ENCODE data around the gene LHX4. TPM values are rescaled to one million over a fixed set of nuclear protein-coding genes. Genes with fewer than 3 reads are reported as not detected.
"Not testable (repeated sequence)": the region's sequence is repeated elsewhere in the genome, so short reads cannot be mapped to it uniquely, and the experiment has no call there.

The LHX4 gene
- total RNA-seq, 8 experiments from 2014 or later = 1.6 to 28.8 (median 6.8) TPM

DNA sequence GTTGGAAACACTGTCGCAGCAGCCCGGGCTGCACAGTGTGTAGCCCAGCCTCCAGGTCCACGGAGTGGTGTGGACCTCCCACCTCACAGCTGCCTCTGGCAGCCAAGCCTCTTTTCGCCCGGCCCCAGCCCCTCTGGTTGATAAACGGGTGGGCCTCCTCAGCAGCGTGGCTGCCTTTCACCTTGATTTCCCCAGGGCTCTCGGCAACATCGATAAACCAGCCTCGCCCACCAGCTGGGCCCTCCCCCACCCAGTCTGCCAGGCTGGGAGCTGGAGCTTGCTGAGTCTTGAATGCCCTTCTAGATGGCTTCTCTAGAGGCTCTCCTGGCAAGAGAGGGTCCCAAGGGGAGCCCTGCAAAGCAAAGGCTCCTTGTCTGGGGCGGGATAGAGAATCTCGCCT, 31.0 kb upstream of the LHX4 start:
- in situ Hi-C loops (cut with MboI; ENCODE audit: low pct_unique_long_range_greater_than_20kb in 2 of 9, low sequenced_read_pairs in 9 of 9, unreplicated experiment in 9 of 9) = no loop called here

DNA sequence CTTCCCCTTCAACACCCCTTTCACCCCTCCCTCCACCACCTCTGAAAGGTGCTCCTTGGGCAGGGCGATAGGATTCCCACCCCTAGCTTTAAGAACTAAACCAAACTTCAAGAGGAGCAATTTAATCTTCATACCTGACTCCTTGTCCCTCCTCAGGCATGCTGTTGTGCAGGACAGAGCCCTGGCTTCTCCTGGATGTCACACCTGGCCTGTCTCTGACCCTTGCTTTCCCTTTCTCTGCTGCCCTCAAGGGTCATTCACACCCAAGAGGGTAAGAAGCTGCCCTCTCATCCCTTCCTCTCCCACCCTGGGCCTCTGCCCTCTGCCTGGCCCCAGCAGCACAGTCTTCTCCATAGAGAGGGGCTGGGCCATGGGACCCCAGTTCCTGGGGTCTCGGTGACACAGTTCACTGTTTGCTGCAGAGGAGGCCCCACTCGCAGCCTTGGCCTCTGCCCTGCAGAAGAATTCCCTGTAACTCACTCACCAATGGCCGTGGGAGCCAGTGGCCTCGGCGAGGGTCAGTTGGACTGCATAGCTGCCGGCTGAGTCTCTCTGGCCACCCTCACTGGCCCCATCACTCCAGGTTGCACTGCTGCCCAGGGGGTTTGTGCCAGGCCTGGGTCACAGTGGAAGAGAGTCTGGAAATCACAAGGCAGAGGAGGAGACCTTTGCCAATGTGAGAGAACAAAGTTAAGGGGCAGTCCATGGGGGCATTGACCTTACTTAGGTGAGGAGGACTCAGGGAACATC, 28.4 kb upstream of the LHX4 start:
- WGBS, 10 experiments = 76 to 100% (median 96%) methylated on average over 1 to 7 of the region's 7 CpGs; no CpG with 5 or more reads in 5 of the 10 experiments
- peak in 1 of 8 experiments; percentile 13 for ATAC-seq (replicated peaks in 6 of 8)

More for the DNA sequence above, 31.0 kb upstream of the LHX4 start:
- Histone ChIP-seq H3K4me3 (no peak overlapping the region), H3K4me1 (replicated peaks in 1 of 2) (peaks cover 0 to 2% of the 10 kb centered on the region in 2 donors), H3K27ac (no peak overlapping the region)
- 79 to 100% (median 92%) methylated on average over 2 to 6 of the region's 12 CpGs; no CpG with 5 or more reads in 6 of the 10 experiments for WGBS, 10 experiments
- peak in 1 of 8 experiments; percentile 14 for ATAC-seq (replicated peaks in 6 of 8)

DNA sequence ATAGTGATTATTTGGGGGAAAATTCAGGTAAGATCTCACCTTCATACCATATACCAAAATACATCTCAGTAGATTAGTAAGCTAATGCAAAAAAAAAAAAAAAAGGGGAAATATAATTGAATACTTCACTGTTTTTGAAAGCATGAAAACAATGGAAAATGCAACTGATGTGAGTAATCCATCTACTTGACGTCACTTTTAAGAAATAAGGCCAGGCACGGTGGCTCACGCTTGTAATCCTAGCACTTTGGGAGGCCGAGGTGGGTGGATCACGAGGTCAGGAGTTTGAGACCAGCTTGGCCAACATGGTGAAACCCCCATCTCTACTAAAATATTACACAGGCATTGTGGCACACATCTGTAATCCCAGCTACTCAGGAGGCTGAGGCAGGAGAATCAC, 27.5 kb upstream of the LHX4 start:
- not testable (repeated sequence) for H3K27ac ChIP-seq; ATAC-seq (replicated peaks in 6 of 8)

More for the DNA sequence above, 28.4 kb upstream of the LHX4 start:
- in situ Hi-C loops (cut with MboI; ENCODE audit: low pct_unique_long_range_greater_than_20kb in 2 of 9, low sequenced_read_pairs in 9 of 9, unreplicated experiment in 9 of 9) = no loop called here
- Histone ChIP-seq H3K4me3 (no peak overlapping the region), H3K4me1 (replicated peaks in 1 of 2) (peaks cover 0 to 2% of the 10 kb centered on the region in 2 donors), H3K27ac (no peak overlapping the region)

DNA sequence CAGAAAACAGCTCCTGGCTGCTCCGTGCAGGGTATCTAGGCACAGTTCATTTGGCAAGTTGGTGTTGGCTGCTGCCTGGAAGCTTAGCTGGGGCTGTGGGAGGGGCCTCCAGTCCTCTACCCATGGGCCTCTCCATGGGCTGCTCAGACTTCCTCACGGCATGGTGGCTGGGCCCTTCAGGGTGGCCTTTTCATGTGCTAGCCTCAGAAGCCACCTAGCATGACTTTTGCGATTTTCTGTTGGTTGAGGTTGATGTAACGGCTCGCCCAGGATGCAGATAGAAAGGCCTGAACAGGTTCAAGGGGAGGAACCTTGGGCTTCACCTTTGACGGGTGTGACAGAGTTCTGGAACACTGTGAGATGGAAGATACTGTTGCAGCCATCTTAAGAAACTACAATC, 25.8 kb upstream of the LHX4 start:
- 11 to 100% (median 89%) methylated on average over 1 to 6 of the region's 6 CpGs for WGBS, 10 experiments
- H3K27ac ChIP-seq = no peak overlapping the region
- in situ Hi-C loops (cut with MboI; ENCODE audit: low pct_unique_long_range_greater_than_20kb in 2 of 9, low sequenced_read_pairs in 9 of 9, unreplicated experiment in 9 of 9) = no loop called here
- no peaks in the 10 kb centered on the region for H3K4me1 ChIP-seq (replicated peaks in 1 of 2)
- no peak overlapping the region for H3K4me3 ChIP-seq
- no peak for ATAC-seq (replicated peaks in 6 of 8)

More for the DNA sequence above, 27.5 kb upstream of the LHX4 start:
- WGBS, 10 experiments = 38 to 90% (median 82%) methylated on average over 1 to 5 of the region's 5 CpGs; no CpG with 5 or more reads in 2 of the 10 experiments
- H3K4me1 ChIP-seq (replicated peaks in 1 of 2); H3K4me3 ChIP-seq; in situ Hi-C loops (cut with MboI; ENCODE audit: low pct_unique_long_range_greater_than_20kb in 2 of 9, low sequenced_read_pairs in 9 of 9, unreplicated experiment in 9 of 9): not testable (repeated sequence)

DNA sequence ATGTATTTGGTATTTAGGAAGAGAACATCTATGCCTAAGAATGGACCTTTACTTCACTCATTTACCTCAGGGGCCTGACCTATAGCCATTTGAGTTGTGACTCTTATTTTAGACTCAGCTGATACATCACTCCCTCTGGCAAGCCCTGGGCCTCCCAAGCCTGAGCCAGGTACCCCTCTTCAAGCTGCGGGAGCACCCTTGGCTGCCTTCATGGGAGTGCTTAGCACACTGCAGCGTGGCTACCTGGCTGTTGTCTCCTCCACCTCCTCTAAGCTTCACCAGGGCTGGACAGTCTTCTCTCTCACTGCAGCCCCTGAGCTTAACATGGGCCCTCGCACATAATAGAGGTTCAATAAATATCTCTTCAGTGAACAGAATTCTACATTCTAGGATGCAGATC, 23.5 kb upstream of the LHX4 start:
- Histone ChIP-seq H3K4me3 (no peak overlapping the region), H3K4me1 (replicated peaks in 1 of 2) (peaks cover 0 to 6% of the 10 kb centered on the region in 2 donors), H3K27ac (no peak overlapping the region)
- in situ Hi-C loops (cut with MboI; ENCODE audit: low pct_unique_long_range_greater_than_20kb in 2 of 9, low sequenced_read_pairs in 9 of 9, unreplicated experiment in 9 of 9) = no loop called here
- ATAC-seq (replicated peaks in 6 of 8) = no peak
- 20 to 100% (median 76%) methylated on average over 1 to 3 of the region's 3 CpGs; no CpG with 5 or more reads in 2 of the 10 experiments for WGBS, 10 experiments

DNA sequence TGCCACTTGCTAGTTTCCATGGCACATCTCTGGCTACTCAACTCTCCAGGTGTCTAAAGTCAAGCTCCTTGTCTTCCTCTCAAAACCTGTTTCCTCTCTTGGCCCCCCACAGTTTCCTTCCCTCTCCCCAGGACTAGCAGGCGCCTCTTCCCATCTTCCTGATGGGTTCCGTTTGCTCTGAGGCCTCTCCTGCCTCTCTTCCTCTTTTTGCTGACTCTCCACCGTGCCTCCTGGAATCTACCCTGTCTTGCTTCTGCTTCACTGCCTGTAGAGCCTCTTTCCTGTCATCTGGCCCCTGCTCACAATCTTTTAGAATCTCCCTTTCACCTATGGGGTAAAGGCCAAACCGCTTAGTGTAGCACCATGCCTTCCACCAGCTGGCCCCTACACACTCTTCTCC, 21.8 kb upstream of the LHX4 start:
- Histone ChIP-seq H3K4me3 (no peak overlapping the region), H3K27ac (no peak overlapping the region), H3K4me1 (replicated peaks in 1 of 2) (peaks cover 0 to 6% of the 10 kb centered on the region in 2 donors)
- in situ Hi-C loops (cut with MboI; ENCODE audit: low pct_unique_long_range_greater_than_20kb in 2 of 9, low sequenced_read_pairs in 9 of 9, unreplicated experiment in 9 of 9) = no loop called here
- 40 to 95% (median 83%) methylated on average over 1 to 4 of the region's 4 CpGs; no CpG with 5 or more reads in 1 of the 10 experiments for WGBS, 10 experiments
- no peak for ATAC-seq (replicated peaks in 6 of 8)

DNA sequence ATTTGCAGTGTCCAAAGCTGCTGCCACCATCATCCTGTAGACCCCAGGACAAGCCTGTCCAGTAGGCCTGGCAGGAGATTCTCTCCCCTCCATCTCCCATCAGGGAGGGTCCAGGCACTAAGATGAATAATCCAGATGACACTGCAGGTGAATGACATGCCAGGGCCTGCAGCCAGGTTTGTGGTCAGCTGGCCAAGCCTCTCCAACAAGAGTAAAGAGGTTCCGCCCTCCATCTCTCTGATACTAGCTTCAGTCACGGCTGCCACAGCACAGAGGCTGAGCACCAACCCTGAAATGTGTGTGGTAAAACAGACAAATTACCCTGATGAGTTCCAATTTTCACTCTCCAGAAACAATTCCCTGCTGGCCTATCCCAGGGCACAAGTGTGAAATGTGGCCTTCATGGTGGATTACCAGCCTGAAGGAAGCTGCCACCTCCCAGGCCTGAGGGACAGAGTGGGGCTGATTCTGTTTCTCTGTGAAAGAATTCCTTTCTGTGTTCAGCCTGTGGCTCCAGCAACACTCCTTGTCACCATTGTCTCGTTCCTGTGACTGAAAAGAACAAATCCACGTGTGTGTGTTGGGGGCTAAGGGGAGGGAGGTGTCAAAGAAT, 19.9 kb upstream of the LHX4 start:
- ATAC-seq (replicated peaks in 6 of 8) = peak in 5 of 8 experiments; percentile 42 to 98 (median 83)
- no peak overlapping the region for H3K27ac ChIP-seq
- H3K4me3 ChIP-seq = no peak overlapping the region
- in situ Hi-C loops (cut with MboI; ENCODE audit: low pct_unique_long_range_greater_than_20kb in 2 of 9, low sequenced_read_pairs in 9 of 9, unreplicated experiment in 9 of 9) = no loop called here
- peaks cover 0 to 6% of the 10 kb centered on the region in 2 donors for H3K4me1 ChIP-seq (replicated peaks in 1 of 2)
- 15 to 60% (median 38%) methylated on average over 1 to 4 of the region's 4 CpGs; no CpG with 5 or more reads in 4 of the 10 experiments for WGBS, 10 experiments

DNA sequence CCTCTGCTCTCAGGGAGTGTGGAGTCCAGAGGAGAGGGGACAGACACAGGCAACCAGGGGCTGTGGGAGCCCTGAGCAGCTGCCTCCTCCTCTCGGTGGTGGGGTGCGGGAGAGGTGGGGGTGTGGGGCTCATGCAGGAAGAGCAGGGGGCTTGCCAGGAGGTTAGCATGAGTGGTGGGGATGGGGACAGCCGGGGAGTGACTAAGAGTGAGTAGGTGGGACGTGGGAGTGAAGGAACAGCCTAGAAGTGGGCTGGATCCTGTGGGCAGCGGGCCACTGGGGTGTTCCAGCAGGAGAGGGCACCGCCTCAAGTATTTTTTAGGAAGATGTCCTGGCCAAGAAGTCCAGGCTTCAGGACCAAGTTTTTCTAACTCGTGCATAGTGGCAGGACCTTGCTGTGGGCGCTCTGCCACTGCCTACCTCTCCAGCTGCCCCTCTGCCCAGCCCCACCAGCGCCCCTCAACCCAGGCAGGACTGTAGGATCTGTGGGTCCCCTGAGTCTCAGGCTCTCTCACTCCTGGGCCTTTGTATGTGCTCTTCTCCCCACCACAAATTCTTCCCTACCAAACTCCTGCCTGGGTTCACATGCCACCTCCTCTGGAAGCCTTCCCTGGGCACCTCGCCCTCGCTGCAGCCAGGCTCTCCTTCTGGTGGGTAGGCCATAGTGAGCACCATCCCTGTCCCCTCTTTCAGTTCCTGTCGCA, 18.8 kb upstream of the LHX4 start:
- H3K4me3 ChIP-seq = no peak overlapping the region
- H3K27ac ChIP-seq = no peak overlapping the region
- ATAC-seq (replicated peaks in 6 of 8) = no peak
- 33 to 100% (median 91%) methylated on average over 1 to 8 of the region's 12 CpGs; no CpG with 5 or more reads in 5 of the 10 experiments for WGBS, 10 experiments
- peaks cover 0 to 6% of the 10 kb centered on the region in 2 donors for H3K4me1 ChIP-seq (replicated peaks in 1 of 2)
- in situ Hi-C loops (cut with MboI; ENCODE audit: low pct_unique_long_range_greater_than_20kb in 2 of 9, low sequenced_read_pairs in 9 of 9, unreplicated experiment in 9 of 9) = no loop called here

DNA sequence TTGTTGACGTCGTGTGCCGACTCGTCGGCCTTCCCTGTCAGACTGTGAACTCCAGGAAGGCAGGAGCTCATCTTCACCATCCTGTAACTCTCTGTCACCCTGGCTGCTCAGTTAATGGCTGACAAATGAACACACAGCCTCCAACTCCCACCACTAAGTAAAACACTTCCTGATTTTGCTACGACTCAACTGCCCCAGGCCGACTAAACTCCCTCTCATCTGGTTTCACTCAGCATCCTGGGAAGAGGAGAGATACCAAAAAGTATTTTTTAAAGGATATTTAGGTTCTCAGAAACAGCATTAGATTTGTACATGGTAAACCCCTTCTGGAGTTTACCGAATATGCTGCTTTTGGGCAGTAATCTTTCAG, 18.2 kb upstream of the LHX4 start:
- Histone ChIP-seq H3K27ac (no peak overlapping the region), H3K4me3 (no peak overlapping the region), H3K4me1 (replicated peaks in 1 of 2) (peaks cover 0 to 6% of the 10 kb centered on the region in 2 donors)
- no peak for ATAC-seq (replicated peaks in 6 of 8)
- 39 to 91% (median 66%) methylated on average over 2 to 8 of the region's 8 CpGs; no CpG with 5 or more reads in 2 of the 10 experiments for WGBS, 10 experiments
- in situ Hi-C loops (cut with MboI; ENCODE audit: low pct_unique_long_range_greater_than_20kb in 2 of 9, low sequenced_read_pairs in 9 of 9, unreplicated experiment in 9 of 9) = no loop called here

DNA sequence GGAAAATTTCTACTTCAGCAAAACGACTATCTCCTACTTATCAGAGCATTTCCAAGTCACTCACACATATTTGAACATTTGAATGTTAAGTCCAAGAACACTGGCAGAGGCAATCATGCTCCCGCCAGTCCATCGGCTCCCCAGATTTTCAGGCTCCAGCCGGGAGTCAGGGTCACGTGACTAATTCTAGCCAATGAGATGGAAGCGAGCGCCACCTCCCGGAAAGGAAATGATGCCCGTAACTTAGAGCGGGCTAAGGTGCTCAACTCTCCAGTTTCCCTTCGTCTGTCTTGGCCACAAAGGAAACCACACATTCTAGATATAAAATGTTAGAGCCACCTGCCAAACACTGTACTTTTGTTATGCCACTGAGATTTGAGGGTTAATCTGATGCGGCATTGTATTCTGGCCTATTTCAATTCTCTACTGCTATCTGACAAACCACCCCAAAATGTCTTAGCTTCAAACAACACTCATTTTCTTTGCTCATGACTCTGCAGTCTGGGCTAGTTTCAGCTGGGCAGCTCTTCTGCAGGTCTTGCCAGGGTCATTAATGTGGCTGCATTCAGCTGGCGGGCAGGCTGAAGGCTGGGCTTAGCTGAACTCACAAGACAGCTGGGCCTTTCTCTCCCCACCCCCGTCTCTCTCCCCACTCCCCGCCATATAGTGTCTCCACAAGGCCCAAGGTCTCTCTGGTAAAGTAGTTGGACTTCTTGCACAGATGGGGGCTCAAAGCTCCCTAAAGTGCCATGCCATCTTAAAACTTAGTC, 16.5 kb upstream of the LHX4 start:
- Histone ChIP-seq H3K4me3 (no peak overlapping the region), H3K27ac (no peak overlapping the region), H3K4me1 (replicated peaks in 1 of 2) (peaks cover 0 to 6% of the 10 kb centered on the region in 2 donors)
- ATAC-seq (replicated peaks in 6 of 8) = peak in 1 of 8 experiments; percentile 63
- 17 to 97% (median 68%) methylated on average over 1 to 14 of the region's 15 CpGs; no CpG with 5 or more reads in 1 of the 10 experiments for WGBS, 10 experiments
- in situ Hi-C loops (cut with MboI; ENCODE audit: low pct_unique_long_range_greater_than_20kb in 2 of 9, low sequenced_read_pairs in 9 of 9, unreplicated experiment in 9 of 9) = no loop called here

DNA sequence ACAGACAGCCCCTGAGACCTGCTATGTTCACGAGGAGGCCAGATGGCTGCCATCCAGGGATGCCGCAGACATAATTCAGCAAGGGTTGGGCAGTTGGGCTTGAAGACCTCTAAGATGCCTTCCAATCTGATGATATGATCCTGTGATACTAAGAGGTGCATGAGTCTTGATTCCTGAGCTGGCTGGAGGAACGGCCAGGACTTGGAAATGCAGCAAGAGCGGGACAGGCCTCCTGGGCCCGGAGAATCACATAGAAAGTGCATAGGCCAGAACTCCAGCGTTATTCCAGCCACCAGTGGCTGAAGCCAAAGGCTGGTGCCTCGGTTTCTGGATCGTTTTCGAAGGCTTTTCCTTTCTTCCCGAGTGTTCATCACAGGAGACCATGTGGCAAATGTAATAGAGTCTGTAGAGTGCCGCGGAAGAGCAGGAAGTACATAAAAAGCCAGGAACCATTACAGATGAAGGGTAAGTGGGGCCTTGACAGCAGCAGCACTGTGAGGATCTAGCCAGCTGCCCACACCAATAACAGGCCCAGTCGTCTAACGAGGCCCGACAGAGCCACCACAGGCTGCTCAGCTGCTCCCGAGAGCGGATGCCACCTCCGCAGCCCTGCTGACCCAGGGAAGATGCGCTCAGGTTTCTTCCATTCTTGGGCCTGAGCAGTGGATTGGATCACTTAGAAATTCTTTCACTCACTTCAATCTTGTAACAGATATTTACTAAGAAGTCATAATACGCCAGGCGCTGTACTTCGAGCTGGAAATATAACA, 14.0 kb upstream of the LHX4 start:
- in situ Hi-C loops (cut with MboI; ENCODE audit: low pct_unique_long_range_greater_than_20kb in 2 of 9, low sequenced_read_pairs in 9 of 9, unreplicated experiment in 9 of 9) = no loop called here
- ATAC-seq (replicated peaks in 6 of 8) = no peak
- 50 to 100% (median 87%) methylated on average over 1 to 19 of the region's 22 CpGs; no CpG with 5 or more reads in 1 of the 10 experiments for WGBS, 10 experiments
- H3K4me3 ChIP-seq = no peak overlapping the region
- peaks cover 0 to 6% of the 10 kb centered on the region in 2 donors for H3K4me1 ChIP-seq (replicated peaks in 1 of 2)
- no peak overlapping the region for H3K27ac ChIP-seq

DNA sequence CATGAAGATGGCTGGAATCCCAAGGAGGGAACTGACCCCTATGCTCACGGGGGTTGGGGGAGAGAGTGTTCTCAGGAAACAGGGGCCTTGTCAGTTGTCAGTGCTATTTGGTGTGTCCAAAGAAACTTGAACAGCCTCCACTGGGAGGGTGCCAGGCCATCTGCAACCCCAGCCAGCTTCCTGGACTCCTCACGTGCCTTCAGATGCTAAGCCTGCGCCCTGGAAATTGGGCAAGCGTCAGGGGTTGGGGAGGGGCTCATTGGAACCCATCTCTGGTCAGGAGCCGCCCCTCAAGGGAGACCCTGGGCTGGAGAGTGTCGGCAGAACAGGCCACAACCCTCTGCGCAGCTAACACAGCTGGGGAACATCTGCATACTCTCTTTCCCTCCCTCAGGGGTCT, 13.1 kb upstream of the LHX4 start:
- H3K4me3 ChIP-seq = no peak overlapping the region
- H3K4me1 ChIP-seq (replicated peaks in 1 of 2) = peaks cover 0 to 6% of the 10 kb centered on the region in 2 donors
- WGBS, 10 experiments = 40 to 100% methylated on average over 1 of the region's 7 CpGs; no CpG with 5 or more reads in 8 of the 10 experiments
- in situ Hi-C loops (cut with MboI; ENCODE audit: low pct_unique_long_range_greater_than_20kb in 2 of 9, low sequenced_read_pairs in 9 of 9, unreplicated experiment in 9 of 9) = no loop called here
- ATAC-seq (replicated peaks in 6 of 8) = no peak
- H3K27ac ChIP-seq = no peak overlapping the region

All from motor neuron (in vitro differentiated cells).